PC-3 (cell line): Measurements from ENCODE around the gene SULT1E1. TPM values are rescaled to one million over a fixed set of nuclear protein-coding genes. Genes with fewer than 3 reads are reported as not detected.

Experiments used
- ATAC-seq: fragments of 200-7000 bp; cut with Tn5 transposase; 2 replicates; pipeline ENCODE4 v1.9.1; 2020; ENCODE audit warnings: mild to moderate bottlenecking, moderate library complexity
- BruUV-seq: library from RNA; stranded (reverse); fragments of 400-500 nt; replicated peaks from 2 replicates; lab custom pipeline; 2021; lab: Mats Ljungman, UMichigan
- CTCF ChIA-PET: fragments of 300-600 bp; sonication (Branson Sonifier 250); formaldehyde crosslinking; loops from one replicate; lab custom pipeline; 2022; ENCODE audit warnings: antibody characterized with exemption; lab: Charles Lee
- POLR2A ChIA-PET: fragments of 300-600 bp; sonication (Branson Sonifier 250); formaldehyde crosslinking; loops from one replicate; lab custom pipeline; 2022; ENCODE audit warnings: antibody characterized with exemption; ENCODE audit not compliant: unreplicated experiment; lab: Charles Lee
- DNase-seq: peaks from one replicate; pipeline ENCODE4 v3.0.0-alpha.2; 2015
- H2AFZ ChIP-seq: fragments of 300-600 bp; sonication (generic); 2 replicates; pipeline ENCODE4 v1.6.0; 2016; ENCODE audit warnings: antibody characterized with exemption, low read length
- H3F3A ChIP-seq: fragments of 300-600 bp; sonication (generic); one replicate; pipeline ENCODE4 v1.6.0; 2017; ENCODE audit warnings: antibody characterized with exemption, low read length, control low read depth, mild to moderate bottlenecking; ENCODE audit not compliant: unreplicated experiment
- H3K27ac ChIP-seq: fragments of 300-600 bp; sonication (generic); 2 replicates; pipeline ENCODE4 v1.5.1; 2016; ENCODE audit warnings: mild to moderate bottlenecking, low read length
- H3K27me3 ChIP-seq: fragments of 300-600 bp; sonication (generic); 2 replicates; pipeline ENCODE4 v1.6.1; 2016; ENCODE audit warnings: low read length, mixed read lengths
- H3K36me3 ChIP-seq: fragments of 300-600 bp; sonication (generic); 2 replicates; pipeline ENCODE4 v1.6.1; 2016; ENCODE audit warnings: low read depth, mixed run types, low read length, mixed read lengths
- H3K4me1 ChIP-seq: fragments of 300-600 bp; sonication (generic); 2 replicates; pipeline ENCODE4 v1.5.1; 2016; ENCODE audit warnings: low read length; ENCODE audit not compliant: insufficient read depth
- H3K4me2 ChIP-seq: fragments of 300-600 bp; sonication (generic); 2 replicates; pipeline ENCODE4 v1.6.0; 2016; ENCODE audit warnings: low read length
- H3K4me3 ChIP-seq: fragments of 300-600 bp; sonication (generic); 2 replicates; pipeline ENCODE4 v1.5.1; 2016; ENCODE audit warnings: mild to moderate bottlenecking, low read length, mixed read lengths
- H3K79me2 ChIP-seq: fragments of 300-600 bp; sonication (generic); 2 replicates; pipeline ENCODE4 v1.6.1; 2017; ENCODE audit warnings: low read length, mixed read lengths
- H3K9ac ChIP-seq: fragments of 300-600 bp; sonication (generic); 2 replicates; pipeline ENCODE4 v1.6.0; 2016; ENCODE audit warnings: mild to moderate bottlenecking, low read length
- H3K9me2 ChIP-seq: fragments of 300-600 bp; sonication (generic); replicated peaks from 2 replicates; pipeline ENCODE4 v1.6.1; 2016; ENCODE audit warnings: mixed run types, low read length, mixed read lengths
- H3K9me3 ChIP-seq: fragments of 300-600 bp; sonication (generic); 2 replicates; pipeline ENCODE4 v1.6.1; 2016; ENCODE audit warnings: low read length, mixed read lengths
- H4K20me1 ChIP-seq: fragments of 300-600 bp; sonication (generic); 2 replicates; pipeline ENCODE4 v1.6.1; 2016; ENCODE audit warnings: low read length, mixed read lengths
- CTCF ChIP-seq: fragments of 300-600 bp; sonication (generic); conservative IDR thresholded peaks from 2 replicates; pipeline ENCODE4 v1.5.1; 2017; ENCODE audit warnings: antibody characterized with exemption, low read depth, mild to moderate bottlenecking, low read length
- EZH2 ChIP-seq: fragments of 300-600 bp; sonication (generic); IDR thresholded peaks from one replicate; pipeline ENCODE4 v1.6.1; 2017; ENCODE audit warnings: antibody characterized with exemption, mild to moderate bottlenecking, low read length; ENCODE audit not compliant: unreplicated experiment
- EZH2phosphoT487 ChIP-seq: fragments of 300-600 bp; sonication (generic); IDR thresholded peaks from 2 replicates; pipeline ENCODE4 v1.6.1; 2018; ENCODE audit warnings: mild to moderate bottlenecking, antibody characterized with exemption, low read length, borderline replicate concordance
- intact Hi-C: fragments of 100-400 bp; cut with micrococcal nuclease; formaldehyde crosslinking; loops from 2 replicates; pipeline ENCODE4 v1.9.0; 2023
- total RNA-seq: library from RNA; depleted of rRNA; stranded (reverse); fragments of >200 nt; gene quantifications from 2 replicates; pipeline ENCODE4 v1.2.3, GENCODE V29; 2014

SULT1E1 gene
- total RNA-seq, 1 experiment from 2014 or later, result not detected

GRCh38 chr4:69823481-69824186, 36.3 kb downstream of the SULT1E1 start:
- ATAC-seq, result peak; percentile 88
- ChIA-PET POLR2A (interaction anchor here (0.5 kb wide), 1 partner anchor 59 kb away, joined by 3 read pairs; no protein-coding TSS in a partner anchor), CTCF (interaction anchor here (0.7 to 1.2 kb wide), 2 partner anchors 70 to 133 kb away, joined by 3 to 5 read pairs; no protein-coding TSS in a partner anchor)
- Histone ChIP-seq H3K36me3 (no peaks in the 10 kb centered on the region), H3K4me1 (peaks cover 7% of the 10 kb centered on the region), H3K79me2 (no peaks in the 10 kb centered on the region), H3K27ac (peak overlapping the region; percentile 9; the same call in 1 of the 2 replicates), H2AFZ (no peak overlapping the region), H4K20me1 (no peaks in the 10 kb centered on the region), H3K9ac (no peak overlapping the region), H3K4me3 (no peak overlapping the region), H3K27me3 (no peaks in the 10 kb centered on the region), H3K9me2 (no peaks in the 10 kb centered on the region), H3K9me3 (no peaks in the 10 kb centered on the region), H3F3A (no peaks in the 10 kb centered on the region), H3K4me2 (peak overlapping the region; percentile 37; the same call in 1 of the 2 replicates)
- intact Hi-C loops, result loop anchor here (1.0 kb wide), 2 partner anchors 58 to 134 kb away; no protein-coding TSS in a partner anchor
- no TSS peak for BruUV-seq
- peak; percentile 78 for DNase-seq
- TF ChIP-seq CTCF (peak; percentile 84), EZH2phosphoT487 (no peak)

- H3K27ac ChIP-seq, result no peak overlapping the region
- no peak overlapping the region for H2AFZ ChIP-seq
- H3K27me3 ChIP-seq, result no peaks in the 10 kb centered on the region
- intact Hi-C loops, result loop anchor here (1.0 kb wide), 2 partner anchors 58 to 134 kb away; no protein-coding TSS in a partner anchor
- BruUV-seq, result no TSS peak
- H3K4me1 ChIP-seq, result peaks cover 7% of the 10 kb centered on the region
- H3K9me2 ChIP-seq, result no peaks in the 10 kb centered on the region
- no peaks in the 10 kb centered on the region for H3K36me3 ChIP-seq
- ATAC-seq (no peak), DNase-seq (no peak)
- no peak overlapping the region for H3K9ac ChIP-seq
- POLR2A ChIA-PET, result no interaction called here
- H3K79me2 ChIP-seq, result no peaks in the 10 kb centered on the region
- no peaks in the 10 kb centered on the region for H3F3A ChIP-seq
- TF ChIP-seq EZH2phosphoT487 (no peak), CTCF (no peak), EZH2 (no peak)
- no peak overlapping the region for H3K4me3 ChIP-seq
- no peak overlapping the region for H3K4me2 ChIP-seq
- H3K9me3 ChIP-seq, result no peaks in the 10 kb centered on the region
- CTCF ChIA-PET, result interaction anchor here (1.2 kb wide), 1 partner anchor 133 kb away, joined by 5 read pairs; no protein-coding TSS in a partner anchor
- no peaks in the 10 kb centered on the region for H4K20me1 ChIP-seq
Measured at GRCh38 chr4:69823048-69823447, 36.9 kb downstream of the SULT1E1 start.

- no TSS peak for BruUV-seq
- DNase-seq, result no peak
- intact Hi-C loops, result no loop called here
Measured at GRCh38 chr4:69822198-69822597, 37.7 kb downstream of the SULT1E1 start.

More at GRCh38 chr4:69822198-69822597, 37.7 kb downstream of the SULT1E1 start:
- H3F3A ChIP-seq, result no peaks in the 10 kb centered on the region
- no peaks in the 10 kb centered on the region for H4K20me1 ChIP-seq
- no peak overlapping the region for H3K4me2 ChIP-seq
- H3K9ac ChIP-seq, result no peak overlapping the region
- CTCF ChIA-PET, result no interaction called here
- H2AFZ ChIP-seq, result no peak overlapping the region
- no peak overlapping the region for H3K4me3 ChIP-seq
- H3K9me3 ChIP-seq, result no peaks in the 10 kb centered on the region
- no peak overlapping the region for H3K27ac ChIP-seq
- POLR2A ChIA-PET, result no interaction called here
- H3K36me3 ChIP-seq, result no peaks in the 10 kb centered on the region
- peaks cover 7% of the 10 kb centered on the region for H3K4me1 ChIP-seq
- H3K79me2 ChIP-seq, result no peaks in the 10 kb centered on the region
- no peaks in the 10 kb centered on the region for H3K9me2 ChIP-seq
- H3K27me3 ChIP-seq, result no peaks in the 10 kb centered on the region
- TF ChIP-seq EZH2 (no peak), EZH2phosphoT487 (no peak), CTCF (no peak)
- ATAC-seq, result no peak
